Measurements from ENCODE around the gene DTNB.

- TF ChIP-seq CTCF (IDR thresholded peaks at IDR 0.05; ENCODE audit: insufficient read depth, low read length, poor library complexity, severe bottlenecking): no peak
- TF ChIP-seq EZH2phosphoT487 (conservative IDR thresholded peaks at IDR 0.05; ENCODE audit: low read length): no peak
Observed at GRCh38 chr2:25409468-25409867, 263.9 kb downstream of the DTNB start.
